Measurements from ENCODE around the gene PSMB2.

- no peak for TF ChIP-seq CTCF (IDR thresholded peaks at IDR 0.05)
- TF ChIP-seq POLR2A (IDR thresholded peaks at IDR 0.05) = no peak
- no peak for TF ChIP-seq POLR2AphosphoS5 (IDR thresholded peaks at IDR 0.05; ENCODE audit: insufficient read depth in 1 of 2, low read depth in 1 of 2)
Observed at GRCh38 chr1:35586808-35587207, 54.5 kb downstream of the PSMB2 start.
